ENCODE data around the gene CAPN14. TPM values are rescaled to one million over a fixed set of nuclear protein-coding genes. Genes with fewer than 3 reads are reported as not detected.

Gene CAPN14
- polyA plus RNA-seq, 4 donors: 0.03 to 0.16 (median 0.08) TPM; not detected in 1

Other genes starting within 250 kb of the CAPN14 start
- gene GALNT14, start 79.1 kb downstream of the CAPN14 start, polyA plus RNA-seq (ENCODE audit: insufficient read length in 4 of 4): 10 to 100 TPM; 37.9 to 44.8 (median 40.0) TPM
- 10 to 100 TPM; 21.0 to 37.0 (median 27.6) TPM for gene EHD3, start 16.6 kb upstream of the CAPN14 start, polyA plus RNA-seq (ENCODE audit: insufficient read length in 4 of 4)
- under 1 TPM; 0.05 to 0.23 (median 0.08) TPM for gene XDH, start 197.2 kb upstream of the CAPN14 start, polyA plus RNA-seq (ENCODE audit: insufficient read length in 4 of 4)

Data from left renal cortex interstitium (tissue), 4 donors.